Erythroblast (primary cell): ENCODE results near the gene RGS16.

ENCODE experiments used
- DNase-seq, 2 experiments: peaks; one replicate each; lab custom pipeline; 2025; lab: John Stamatoyannopoulos, UW
- GATA1 ChIP-seq: IDR thresholded peaks from 2 replicates; pipeline ENCODE4 v1.6.1; 2011; ENCODE audit warnings: low read depth, mild to moderate bottlenecking, control low read depth, low read length, moderate library complexity
- POLR2A ChIP-seq: IDR thresholded peaks from 2 replicates; pipeline ENCODE4 v1.6.1; 2011; ENCODE audit warnings: mild to moderate bottlenecking, low read length

RGS16 gene

DNA sequence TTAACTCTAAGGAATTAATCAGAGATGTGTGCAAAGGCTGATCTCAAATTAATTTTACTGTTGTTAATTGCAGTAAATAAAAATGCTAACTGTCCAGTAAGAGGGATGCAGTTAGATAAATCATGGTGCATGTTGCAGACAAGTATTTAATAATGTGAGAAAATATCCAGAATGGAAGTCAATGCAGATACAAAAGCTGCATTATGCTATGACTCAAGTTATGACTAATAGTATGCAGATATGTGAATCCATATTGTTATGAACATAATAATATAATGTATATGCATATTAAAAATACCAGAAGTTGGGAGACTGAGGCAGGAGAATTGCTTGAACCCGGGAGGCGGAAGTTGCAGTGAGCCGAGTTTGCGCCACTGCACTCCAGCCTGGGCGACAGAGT is 36.6 kb downstream of the RGS16 start:
- no peak for TF ChIP-seq POLR2A
- TF ChIP-seq GATA1, result no peak
- no peak for DNase-seq

- DNase-seq, result no peak
- no peak for TF ChIP-seq POLR2A
These were observed 38.7 kb downstream of the RGS16 start for GRCh38 chr1:182565537-182565936.

GRCh38 chr1:182564406-182565004 is 39.7 kb downstream of the RGS16 start:
- no peak for DNase-seq
- TF ChIP-seq GATA1 (no peak), POLR2A (no peak)

DNA sequence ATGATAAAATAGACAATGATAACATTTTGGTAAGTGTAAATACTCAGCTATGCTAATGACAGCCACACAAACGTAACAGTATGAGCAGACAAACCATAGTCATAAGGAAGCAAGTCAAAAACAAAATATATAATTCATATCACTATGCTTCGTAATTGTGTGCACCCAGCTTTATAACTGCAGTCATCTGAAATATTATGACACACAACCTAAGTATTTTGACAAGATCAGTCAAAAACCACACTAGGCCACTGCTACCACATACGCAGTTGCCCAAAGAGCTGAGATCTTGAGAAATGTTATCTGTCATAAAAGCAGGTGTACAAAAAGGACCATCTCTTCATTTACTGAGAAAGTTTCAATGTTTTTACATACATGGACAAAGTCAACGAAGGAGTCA is 41.1 kb downstream of the RGS16 start:
- TF ChIP-seq POLR2A, result no peak
- no peak for TF ChIP-seq GATA1
- no peak for DNase-seq

- TF ChIP-seq GATA1, result no peak
- TF ChIP-seq POLR2A, result no peak
- DNase-seq, result no peak
These were observed 42.7 kb downstream of the RGS16 start for GRCh38 chr1:182561456-182561855.

DNA sequence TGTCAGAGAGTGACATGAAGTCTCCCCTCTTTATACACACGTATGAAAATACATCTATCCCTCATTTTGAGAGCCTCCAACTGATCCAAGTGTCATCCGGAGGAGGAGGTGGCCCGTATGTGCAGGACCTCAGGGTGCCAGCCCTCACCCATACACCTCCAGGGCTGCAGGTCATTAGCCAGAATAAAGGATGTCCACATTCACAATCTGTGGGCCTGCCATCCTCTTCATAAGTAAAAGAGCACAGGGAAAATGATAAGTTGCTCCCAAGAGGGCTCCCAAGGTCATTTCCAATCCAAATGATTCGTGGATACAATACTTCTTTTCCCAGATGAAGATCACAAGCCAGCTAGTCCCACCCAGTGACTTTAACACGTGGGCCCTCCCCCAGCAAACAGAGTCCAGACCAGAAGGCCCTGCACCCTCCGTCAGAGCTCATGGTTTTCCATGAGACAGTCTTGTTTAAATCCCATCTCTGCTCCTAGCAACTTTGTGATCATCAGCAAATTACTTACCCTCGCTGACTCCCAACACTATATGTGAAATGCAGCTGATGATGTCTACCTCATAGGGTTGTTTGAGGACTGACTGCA is 43.7 kb downstream of the RGS16 start:
- TF ChIP-seq GATA1 (no peak), POLR2A (no peak)
- DNase-seq, result no peak

DNA sequence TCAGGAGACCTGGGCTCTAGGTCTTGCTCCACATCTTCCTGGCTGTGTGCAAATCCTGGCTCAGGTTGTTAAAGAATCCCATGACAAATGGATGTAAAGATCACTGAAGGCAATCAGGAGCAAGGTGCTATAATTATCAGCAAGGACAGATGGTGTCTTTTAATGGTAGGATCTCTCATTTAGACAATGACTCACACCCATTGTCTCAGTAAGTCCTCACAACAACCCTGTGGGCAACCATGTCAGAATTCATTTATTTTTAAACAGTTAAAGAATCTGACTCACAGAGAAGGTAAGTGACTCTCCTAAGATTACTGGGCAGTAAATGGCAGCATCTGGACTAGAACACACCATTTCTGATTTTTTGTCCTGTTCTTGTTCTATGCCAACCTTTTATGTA is 47.9 kb downstream of the RGS16 start:
- TF ChIP-seq POLR2A (no peak), GATA1 (no peak)
- DNase-seq, result no peak

- DNase-seq, result no peak
- TF ChIP-seq GATA1, result no peak
- no peak for TF ChIP-seq POLR2A
These were observed 48.7 kb downstream of the RGS16 start for GRCh38 chr1:182555493-182555892.

GRCh38 chr1:182552527-182552926 is 51.7 kb downstream of the RGS16 start:
- no peak for DNase-seq
- no peak for TF ChIP-seq POLR2A
- no peak for TF ChIP-seq GATA1

GRCh38 chr1:182549811-182550210 is 54.4 kb downstream of the RGS16 start:
- no peak for DNase-seq
- TF ChIP-seq POLR2A, result no peak
- no peak for TF ChIP-seq GATA1

DNA sequence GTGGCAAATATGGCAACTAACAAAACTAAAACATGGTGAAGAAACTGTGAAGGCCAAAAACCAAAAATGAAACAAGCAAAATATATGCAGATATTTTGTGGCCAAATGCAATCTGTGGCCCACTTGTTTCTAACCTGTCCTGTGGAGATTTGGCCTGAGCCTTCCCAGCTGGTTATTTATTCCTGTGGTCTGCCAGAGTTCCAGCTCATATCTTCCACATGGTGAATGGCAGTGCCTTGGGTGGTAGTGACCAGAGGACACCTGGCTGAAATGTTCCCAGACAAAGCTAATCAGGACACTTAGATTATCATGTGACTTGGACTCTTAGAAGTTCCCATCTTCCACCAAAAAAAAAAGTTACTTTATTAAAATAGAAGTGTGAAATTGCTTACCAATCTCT is 54.8 kb downstream of the RGS16 start:
- TF ChIP-seq GATA1 (no peak), POLR2A (no peak)

More for the DNA sequence above, 54.8 kb downstream of the RGS16 start:
- no peak for DNase-seq
